A673 (cell line): Measurements from ENCODE around the gene ARMH3. TPM values are rescaled to one million over a fixed set of nuclear protein-coding genes. Genes with fewer than 3 reads are reported as not detected.

Experiments used
- BruUV-seq: library from RNA; stranded (reverse); fragments of 400-500 nt; replicated peaks from 2 replicates; lab custom pipeline; 2021; lab: Mats Ljungman, UMichigan
- CTCF ChIA-PET: fragments of 300-600 bp; sonication (Branson Sonifier 250); formaldehyde crosslinking; loops from one replicate; lab custom pipeline; 2022; ENCODE audit warnings: antibody characterized with exemption; lab: Charles Lee
- POLR2A ChIA-PET: fragments of 300-600 bp; sonication (Branson Sonifier 250); formaldehyde crosslinking; loops from one replicate; lab custom pipeline; 2022; ENCODE audit warnings: antibody characterized with exemption; ENCODE audit not compliant: low non-redundant PET; lab: Charles Lee
- DNase-seq: peaks from one replicate; pipeline ENCODE4 v3.0.0-alpha.2; 2015; ENCODE audit warnings: low spot score
- H3K27ac ChIP-seq: fragments of 200-600 bp; sonication (generic); 2 replicates; pipeline ENCODE4 v1.5.1; 2016; ENCODE audit warnings: mixed run types, low read depth, mild to moderate bottlenecking, mixed read lengths, antibody characterized with exemption, low read length; ENCODE audit not compliant: poor library complexity, severe bottlenecking
- H3K27me3 ChIP-seq: fragments of 200-600 bp; sonication (generic); replicated peaks from 2 replicates; pipeline ENCODE4 v1.6.1; 2017; ENCODE audit warnings: mixed run types, low read depth, mild to moderate bottlenecking, mixed read lengths, antibody characterized with exemption, low read length; ENCODE audit not compliant: insufficient read depth, poor library complexity
- H3K36me3 ChIP-seq: fragments of 200-600 bp; sonication (generic); 2 replicates; pipeline ENCODE4 v1.6.1; 2016; ENCODE audit warnings: mixed run types, mild to moderate bottlenecking, mixed read lengths, antibody characterized with exemption, low read length; ENCODE audit not compliant: insufficient read depth, poor library complexity, severe bottlenecking
- H3K4me1 ChIP-seq: fragments of 200-600 bp; sonication (generic); 2 replicates; pipeline ENCODE4 v1.6.1; 2017; ENCODE audit warnings: mixed run types, mild to moderate bottlenecking, mixed read lengths, antibody characterized with exemption, low read length; ENCODE audit not compliant: insufficient read depth, poor library complexity, severe bottlenecking
- H3K4me3 ChIP-seq: fragments of 200-600 bp; sonication (generic); 2 replicates; pipeline ENCODE4 v1.5.1; 2016; ENCODE audit warnings: low read depth, mixed run types, mild to moderate bottlenecking, mixed read lengths, low read length; ENCODE audit not compliant: poor library complexity, severe bottlenecking
- H3K9me3 ChIP-seq: fragments of 200-600 bp; sonication (generic); 2 replicates; pipeline ENCODE4 v1.6.1; 2016; ENCODE audit warnings: mixed run types, low read depth, mild to moderate bottlenecking, mixed read lengths, antibody characterized with exemption, low read length; ENCODE audit not compliant: poor library complexity, severe bottlenecking
- EZH2 ChIP-seq: fragments of 200-600 bp; sonication (generic); IDR thresholded peaks from 2 replicates; pipeline ENCODE4 v1.6.1; 2017; ENCODE audit warnings: borderline replicate concordance, low read depth, mild to moderate bottlenecking, mixed read lengths, antibody characterized with exemption, low read length; ENCODE audit not compliant: poor library complexity, severe bottlenecking
- intact Hi-C: fragments of 100-400 bp; cut with micrococcal nuclease; formaldehyde crosslinking; loops from one replicate; pipeline ENCODE4 v1.10.0; 2022; ENCODE audit not compliant: unreplicated experiment
- total RNA-seq: library from RNA; stranded (reverse); gene quantifications from 2 replicates; pipeline ENCODE4 v1.2.3, GENCODE V29; 2021
- TF ChIP-seq, protein P1 (sequence below): fragments of 300-800, 200-600 bp; sonication (generic); conservative IDR thresholded peaks from 2 replicates; pipeline ENCODE4 v1.5.1; 2017; ENCODE audit warnings: low read depth, mild to moderate bottlenecking, antibody characterized with exemption, low read length, moderate library complexity, mixed read lengths

ARMH3 gene
- total RNA-seq, 1 experiment from 2014 or later, result 17.8 TPM

DNA sequence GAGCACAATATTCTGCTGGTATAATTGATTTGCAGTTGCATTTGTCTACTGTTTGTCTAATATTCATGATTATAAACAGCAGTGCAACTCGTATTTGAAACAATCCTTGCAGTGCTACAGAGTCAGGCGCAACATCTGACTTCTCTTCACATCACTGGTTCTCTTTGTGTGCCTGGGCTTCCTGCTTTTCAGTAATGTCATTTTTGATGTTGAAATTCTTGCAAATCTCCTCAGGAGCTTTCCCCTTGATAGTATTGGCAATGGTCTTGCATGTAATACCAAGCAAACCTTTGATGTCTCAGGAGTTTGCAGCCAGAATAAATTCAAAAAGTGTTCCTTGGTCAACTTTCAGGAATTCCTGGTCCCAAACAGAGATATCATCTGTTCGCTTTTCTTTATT, 29.4 kb upstream of the ARMH3 start:
- BruUV-seq, result no TSS peak
- intact Hi-C loops, result no loop called here
- TF ChIP-seq, protein P1, sequence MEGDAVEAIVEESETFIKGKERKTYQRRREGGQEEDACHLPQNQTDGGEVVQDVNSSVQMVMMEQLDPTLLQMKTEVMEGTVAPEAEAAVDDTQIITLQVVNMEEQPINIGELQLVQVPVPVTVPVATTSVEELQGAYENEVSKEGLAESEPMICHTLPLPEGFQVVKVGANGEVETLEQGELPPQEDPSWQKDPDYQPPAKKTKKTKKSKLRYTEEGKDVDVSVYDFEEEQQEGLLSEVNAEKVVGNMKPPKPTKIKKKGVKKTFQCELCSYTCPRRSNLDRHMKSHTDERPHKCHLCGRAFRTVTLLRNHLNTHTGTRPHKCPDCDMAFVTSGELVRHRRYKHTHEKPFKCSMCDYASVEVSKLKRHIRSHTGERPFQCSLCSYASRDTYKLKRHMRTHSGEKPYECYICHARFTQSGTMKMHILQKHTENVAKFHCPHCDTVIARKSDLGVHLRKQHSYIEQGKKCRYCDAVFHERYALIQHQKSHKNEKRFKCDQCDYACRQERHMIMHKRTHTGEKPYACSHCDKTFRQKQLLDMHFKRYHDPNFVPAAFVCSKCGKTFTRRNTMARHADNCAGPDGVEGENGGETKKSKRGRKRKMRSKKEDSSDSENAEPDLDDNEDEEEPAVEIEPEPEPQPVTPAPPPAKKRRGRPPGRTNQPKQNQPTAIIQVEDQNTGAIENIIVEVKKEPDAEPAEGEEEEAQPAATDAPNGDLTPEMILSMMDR, result no peak
- no peak for TF ChIP-seq EZH2
- ChIA-PET CTCF (no interaction called here), POLR2A (no interaction called here)
- no peaks in the 10 kb centered on the region for H3K36me3 ChIP-seq
- DNase-seq, result no peak
- no peaks in the 10 kb centered on the region for H3K9me3 ChIP-seq
- no peaks in the 10 kb centered on the region for H3K4me1 ChIP-seq
- H3K4me3 ChIP-seq, result no peak overlapping the region
- H3K27ac ChIP-seq, result no peak overlapping the region
- H3K27me3 ChIP-seq, result no peaks in the 10 kb centered on the region

DNA sequence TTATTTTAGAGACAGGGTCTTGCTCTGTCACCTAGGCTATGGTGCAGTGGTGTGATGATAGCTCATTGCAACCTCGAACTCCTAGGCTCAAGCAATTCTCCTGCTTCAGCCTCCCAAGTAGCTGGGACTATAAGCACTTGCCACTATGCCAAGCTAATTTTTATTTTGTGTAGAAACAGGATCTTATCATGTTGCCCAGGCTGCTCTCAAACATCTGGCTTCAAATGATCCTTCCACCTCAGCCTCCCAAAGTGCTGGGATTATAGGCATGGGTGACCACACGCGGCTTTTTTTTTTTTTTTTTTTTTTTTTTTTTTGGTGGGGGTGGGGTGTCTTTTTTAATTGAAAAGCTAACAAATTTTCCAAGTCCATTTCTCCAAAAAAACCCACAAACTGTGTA, 27.6 kb upstream of the ARMH3 start:
- no peak for DNase-seq
- TF ChIP-seq EZH2, result no peak
- TF ChIP-seq, protein P1, result no peak
- ChIA-PET POLR2A (no interaction called here), CTCF (interaction anchor here (0.6 kb wide), 1 partner anchor 146 kb away, joined by 3 read pairs; no protein-coding TSS in a partner anchor)
- Histone ChIP-seq H3K27me3 (no peaks in the 10 kb centered on the region), H3K4me1 (no peaks in the 10 kb centered on the region), H3K27ac (no peak overlapping the region), H3K36me3 (no peaks in the 10 kb centered on the region), H3K4me3 (no peak overlapping the region), H3K9me3 (no peaks in the 10 kb centered on the region)
- no TSS peak for BruUV-seq
- intact Hi-C loops, result no loop called here

DNA sequence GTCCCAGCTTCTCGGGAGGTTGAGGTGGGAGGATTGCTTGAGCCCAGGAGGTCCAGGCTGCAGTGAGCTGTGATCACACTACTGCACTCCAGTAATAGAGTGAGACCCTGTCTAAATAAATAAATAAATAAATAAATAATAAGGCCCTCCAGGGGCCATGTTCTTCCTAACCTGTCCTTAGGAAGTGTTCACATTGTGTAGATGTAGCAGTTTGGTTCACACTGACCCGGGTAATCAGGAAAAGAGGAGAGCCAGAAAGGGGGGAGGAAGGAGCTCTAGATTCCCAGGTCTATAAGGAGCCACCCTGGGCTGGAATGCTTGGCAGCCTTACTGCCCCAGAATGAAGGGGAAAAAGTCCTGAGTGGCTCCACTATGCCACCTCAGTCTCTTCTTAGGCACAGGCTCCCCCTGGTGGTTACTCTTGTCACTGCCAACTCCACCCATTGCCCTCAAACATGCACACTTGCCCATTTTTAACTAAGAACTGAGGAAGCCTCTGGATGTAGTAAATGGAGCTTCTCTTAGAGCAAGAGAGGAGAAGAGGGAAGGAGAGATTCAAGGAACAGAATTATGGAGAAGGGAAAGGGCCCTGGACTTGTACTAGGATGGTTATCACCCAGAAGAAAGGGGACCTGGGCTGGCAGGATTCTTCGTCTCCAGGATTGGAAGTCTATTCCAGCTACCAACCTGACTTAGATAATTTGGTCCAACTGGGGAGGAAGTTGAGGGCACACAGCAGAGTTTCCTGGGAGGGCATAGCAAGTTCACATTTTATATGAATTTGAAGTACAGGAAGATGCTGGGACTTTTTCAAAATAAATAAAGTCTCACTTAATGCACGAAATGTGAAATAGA, 16.9 kb upstream of the ARMH3 start:
- Histone ChIP-seq H3K4me1 (no peaks in the 10 kb centered on the region), H3K36me3 (no peaks in the 10 kb centered on the region), H3K27ac (no peak overlapping the region), H3K9me3 (no peaks in the 10 kb centered on the region), H3K27me3 (no peaks in the 10 kb centered on the region), H3K4me3 (no peak overlapping the region)
- intact Hi-C loops, result loop anchor here (1.0 to 10.0 kb wide), 4 partner anchors 184 to 908 kb away; no protein-coding TSS in a partner anchor
- TF ChIP-seq, protein P1, result peak; percentile 97
- no peak for TF ChIP-seq EZH2
- no TSS peak for BruUV-seq
- DNase-seq, result peak; percentile 87
- ChIA-PET POLR2A (no interaction called here), CTCF (interaction anchor here (0.6 to 3.3 kb wide), 5 partner anchors 51 to 232 kb away, joined by 3 to 23 read pairs (median 4); no protein-coding TSS in a partner anchor)
